ENCODE results near the gene FAM53B. TPM values are rescaled to one million over a fixed set of nuclear protein-coding genes. Genes with fewer than 3 reads are reported as not detected.

FAM53B gene
- total RNA-seq, 1 experiment from 2014 or later, result 13.7 TPM

DNA sequence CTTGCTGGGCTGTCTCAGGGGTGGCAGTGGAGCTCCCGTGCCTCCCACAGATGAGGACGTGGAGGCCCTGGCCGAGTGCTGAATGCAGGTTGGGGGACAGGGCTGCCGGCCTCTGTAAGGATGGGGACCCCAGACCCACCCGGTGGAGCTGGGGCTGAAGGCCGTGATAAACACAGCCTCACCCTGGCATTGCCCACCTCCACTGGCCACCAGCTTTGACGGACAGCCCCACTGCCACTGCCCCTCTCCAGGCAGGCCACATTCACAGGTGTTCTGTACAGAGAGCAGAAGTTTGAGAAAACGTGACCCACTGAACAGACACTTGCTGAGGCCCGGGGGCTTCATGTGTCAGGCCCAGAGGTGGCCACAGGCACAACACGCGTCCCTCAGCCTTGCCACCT lies 156.4 kb downstream of the FAM53B start:
- Histone ChIP-seq H3K27me3 (replicated peaks; ENCODE audit: control insufficient read depth, insufficient read depth, low read length) (no peaks in the 10 kb centered on the region), H3K4me1 (peaks cover 12% of the 10 kb centered on the region), H3K36me3 (ENCODE audit: control insufficient read depth, insufficient read depth, low read length) (no peaks in the 10 kb centered on the region), H3K9me3 (no peaks in the 10 kb centered on the region), H3K4me3 (ENCODE audit: low read depth, low read length) (no peak overlapping the region)
- intact Hi-C loops (cut with micrococcal nuclease; ENCODE audit: unreplicated experiment), result no loop called here
- TF ChIP-seq, protein P1, sequence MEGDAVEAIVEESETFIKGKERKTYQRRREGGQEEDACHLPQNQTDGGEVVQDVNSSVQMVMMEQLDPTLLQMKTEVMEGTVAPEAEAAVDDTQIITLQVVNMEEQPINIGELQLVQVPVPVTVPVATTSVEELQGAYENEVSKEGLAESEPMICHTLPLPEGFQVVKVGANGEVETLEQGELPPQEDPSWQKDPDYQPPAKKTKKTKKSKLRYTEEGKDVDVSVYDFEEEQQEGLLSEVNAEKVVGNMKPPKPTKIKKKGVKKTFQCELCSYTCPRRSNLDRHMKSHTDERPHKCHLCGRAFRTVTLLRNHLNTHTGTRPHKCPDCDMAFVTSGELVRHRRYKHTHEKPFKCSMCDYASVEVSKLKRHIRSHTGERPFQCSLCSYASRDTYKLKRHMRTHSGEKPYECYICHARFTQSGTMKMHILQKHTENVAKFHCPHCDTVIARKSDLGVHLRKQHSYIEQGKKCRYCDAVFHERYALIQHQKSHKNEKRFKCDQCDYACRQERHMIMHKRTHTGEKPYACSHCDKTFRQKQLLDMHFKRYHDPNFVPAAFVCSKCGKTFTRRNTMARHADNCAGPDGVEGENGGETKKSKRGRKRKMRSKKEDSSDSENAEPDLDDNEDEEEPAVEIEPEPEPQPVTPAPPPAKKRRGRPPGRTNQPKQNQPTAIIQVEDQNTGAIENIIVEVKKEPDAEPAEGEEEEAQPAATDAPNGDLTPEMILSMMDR (IDR thresholded peaks at IDR 0.05; ENCODE audit: insufficient read depth in 1 of 2, low read depth in 1 of 2, low read length in 1 of 2, severe bottlenecking in 1 of 2, unreplicated experiment in 1 of 2), result no peak
- BruUV-seq (replicated peaks), result no TSS peak
- H3K27ac Mint-ChIP-seq (ENCODE audit: unreplicated experiment), result no peak overlapping the region
- CTCF ChIA-PET, result no interaction called here
- H3K4me1 Mint-ChIP-seq (ENCODE audit: low read depth, unreplicated experiment), result no peaks in the 10 kb centered on the region
- DNase-seq, result peak in 1 of 2 experiments; percentile 24
- no peak overlapping the region for H3K4me3 Mint-ChIP-seq (ENCODE audit: unreplicated experiment)
- POLR2A ChIA-PET, result no interaction called here
- H3K27me3 Mint-ChIP-seq (ENCODE audit: insufficient read depth, unreplicated experiment), result no peaks in the 10 kb centered on the region
- no peaks in the 10 kb centered on the region for H3K36me3 Mint-ChIP-seq (ENCODE audit: insufficient read depth, unreplicated experiment)
- H3K9me3 Mint-ChIP-seq (ENCODE audit: unreplicated experiment), result peaks cover 7% of the 10 kb centered on the region

DNA sequence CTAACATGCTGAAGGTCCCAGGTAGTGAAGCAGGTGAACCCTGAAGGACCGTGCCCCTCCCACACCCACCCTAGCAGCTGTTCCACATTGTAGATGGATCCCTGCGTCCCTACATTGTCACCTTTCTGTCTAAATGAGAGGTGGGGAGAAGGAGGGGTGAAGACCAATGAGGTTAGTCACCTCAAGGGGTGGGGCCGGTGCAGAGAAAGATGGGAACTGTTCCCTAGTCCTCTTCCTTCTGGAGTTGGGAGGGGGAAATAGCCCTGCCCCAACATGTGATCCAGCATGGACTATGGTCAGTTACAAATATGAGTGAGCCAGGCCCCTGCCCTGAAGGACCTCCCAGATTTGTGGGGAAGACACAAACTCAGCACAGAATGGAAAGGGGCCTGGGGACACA lies 158.0 kb downstream of the FAM53B start:
- H3K9me3 Mint-ChIP-seq (ENCODE audit: unreplicated experiment), result peaks cover 7% of the 10 kb centered on the region
- no peaks in the 10 kb centered on the region for H3K27me3 Mint-ChIP-seq (ENCODE audit: insufficient read depth, unreplicated experiment)
- H3K36me3 ChIP-seq (ENCODE audit: control insufficient read depth, insufficient read depth, low read length), result no peaks in the 10 kb centered on the region
- no peaks in the 10 kb centered on the region for H3K4me1 Mint-ChIP-seq (ENCODE audit: low read depth, unreplicated experiment)
- H3K27me3 ChIP-seq (replicated peaks; ENCODE audit: control insufficient read depth, insufficient read depth, low read length), result no peaks in the 10 kb centered on the region
- intact Hi-C loops (cut with micrococcal nuclease; ENCODE audit: unreplicated experiment), result no loop called here
- H3K9me3 ChIP-seq, result no peaks in the 10 kb centered on the region
- H3K4me1 ChIP-seq, result peaks cover 12% of the 10 kb centered on the region
- no peak overlapping the region for H3K4me3 ChIP-seq (ENCODE audit: low read depth, low read length)
- DNase-seq, result peak in 1 of 2 experiments; percentile 27
- no peak overlapping the region for H3K27ac Mint-ChIP-seq (ENCODE audit: unreplicated experiment)
- POLR2A ChIA-PET, result no interaction called here
- no TSS peak for BruUV-seq (replicated peaks)
- no peak overlapping the region for H3K4me3 Mint-ChIP-seq (ENCODE audit: unreplicated experiment)
- CTCF ChIA-PET, result no interaction called here
- TF ChIP-seq, protein P1 (IDR thresholded peaks at IDR 0.05; ENCODE audit: insufficient read depth in 1 of 2, low read depth in 1 of 2, low read length in 1 of 2, severe bottlenecking in 1 of 2, unreplicated experiment in 1 of 2), result no peak
- no peaks in the 10 kb centered on the region for H3K36me3 Mint-ChIP-seq (ENCODE audit: insufficient read depth, unreplicated experiment)

DNA sequence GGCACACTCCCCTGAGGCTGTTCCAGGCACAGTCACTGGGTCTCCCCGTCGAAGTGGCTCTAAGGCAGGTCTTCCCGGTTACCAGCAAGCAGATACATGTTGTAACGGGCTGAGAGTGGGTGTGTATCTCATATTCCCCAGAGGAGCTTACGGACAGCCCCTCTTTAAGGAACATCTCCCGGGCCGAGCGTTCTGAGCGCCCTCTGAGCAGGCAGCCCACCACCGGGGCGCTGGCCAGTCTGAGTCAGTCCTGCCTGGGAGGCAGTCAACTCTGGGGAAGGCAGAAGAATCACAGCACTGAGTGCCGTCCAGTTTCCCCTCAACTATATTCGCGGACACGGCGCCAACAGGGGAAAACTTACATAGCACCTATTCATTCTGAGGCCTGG lies 165.2 kb downstream of the FAM53B start:
- no TSS peak for BruUV-seq (replicated peaks)
- Histone ChIP-seq H3K9me3 (0 out of 2 replicates have a peak, but pooled peaks cover 4% of the 10 kb centered on the region), H3K27me3 (replicated peaks; ENCODE audit: control insufficient read depth, insufficient read depth, low read length) (no peaks in the 10 kb centered on the region), H3K4me1 (no peaks in the 10 kb centered on the region), H3K36me3 (ENCODE audit: control insufficient read depth, insufficient read depth, low read length) (no peaks in the 10 kb centered on the region), H3K4me3 (ENCODE audit: low read depth, low read length) (no peak overlapping the region)
- DNase-seq, result peak in 1 of 2 experiments; percentile 32
- H3K4me3 Mint-ChIP-seq (ENCODE audit: unreplicated experiment), result no peak overlapping the region
- no peak overlapping the region for H3K27ac Mint-ChIP-seq (ENCODE audit: unreplicated experiment)
- POLR2A ChIA-PET, result no interaction called here
- no peaks in the 10 kb centered on the region for H3K36me3 Mint-ChIP-seq (ENCODE audit: insufficient read depth, unreplicated experiment)
- CTCF ChIA-PET, result no interaction called here
- peaks cover 3% of the 10 kb centered on the region for H3K27me3 Mint-ChIP-seq (ENCODE audit: insufficient read depth, unreplicated experiment)
- intact Hi-C loops (cut with micrococcal nuclease; ENCODE audit: unreplicated experiment), result no loop called here
- TF ChIP-seq, protein P1 (IDR thresholded peaks at IDR 0.05; ENCODE audit: insufficient read depth in 1 of 2, low read depth in 1 of 2, low read length in 1 of 2, severe bottlenecking in 1 of 2, unreplicated experiment in 1 of 2), result no peak
- no peaks in the 10 kb centered on the region for H3K4me1 Mint-ChIP-seq (ENCODE audit: low read depth, unreplicated experiment)
- H3K9me3 Mint-ChIP-seq (ENCODE audit: unreplicated experiment), result peaks cover 7% of the 10 kb centered on the region
